HG03045 (cell line): ENCODE data around the gene RPS14.

Experiments used
- ATAC-seq: cut with Tn5 transposase; IDR thresholded peaks from one replicate; pipeline ENCODE4 v1.9.1; 2021; ENCODE audit warnings: mild to moderate bottlenecking, moderate library complexity; ENCODE audit not compliant: unreplicated experiment

The RPS14 gene

GRCh38 chr5:150402229-150402773 is 47.2 kb downstream of the RPS14 start:
- no peak for ATAC-seq

- ATAC-seq: no peak
Measured at GRCh38 chr5:150401376-150402228, 47.9 kb downstream of the RPS14 start.

GRCh38 chr5:150401076-150401375 is 48.5 kb downstream of the RPS14 start:
- no peak for ATAC-seq

GRCh38 chr5:150400316-150401075 is 49.0 kb downstream of the RPS14 start:
- no peak for ATAC-seq

GRCh38 chr5:150399524-150400211 is 49.9 kb downstream of the RPS14 start:
- no peak for ATAC-seq

- ATAC-seq: peak; percentile 61
Measured at GRCh38 chr5:150398722-150399523, 50.6 kb downstream of the RPS14 start.

- ATAC-seq: peak; percentile 0
Measured at GRCh38 chr5:150397782-150398721, 51.5 kb downstream of the RPS14 start.

GRCh38 chr5:150397146-150397781 is 52.3 kb downstream of the RPS14 start:
- ATAC-seq: no peak

- ATAC-seq: no peak
Measured at GRCh38 chr5:150396267-150396666, 53.3 kb downstream of the RPS14 start.

- no peak for ATAC-seq
Measured at GRCh38 chr5:150395688-150395975, 53.9 kb downstream of the RPS14 start.

GRCh38 chr5:150394912-150395687 is 54.4 kb downstream of the RPS14 start:
- no peak for ATAC-seq

GRCh38 chr5:150394131-150394530 is 55.4 kb downstream of the RPS14 start:
- peak; percentile 42 for ATAC-seq

GRCh38 chr5:150393096-150393645 is 56.4 kb downstream of the RPS14 start:
- no peak for ATAC-seq

GRCh38 chr5:150392680-150393079 is 56.9 kb downstream of the RPS14 start:
- ATAC-seq: no peak
